HepG2 (cell line): ENCODE data around the gene CYP4F2. TPM values are rescaled to one million over a fixed set of nuclear protein-coding genes. Genes with fewer than 3 reads are reported as not detected.

Experiments
- CBFB ChIP-seq: sonication (generic); formaldehyde crosslinking; IDR thresholded peaks from 2 replicates; pipeline ENCODE4 v1.4.0; 2020; ENCODE audit warnings: missing genetic modification reagents
- HNF4G ChIP-seq, 2 experiments: sonication (generic) in 1 of 2; formaldehyde crosslinking in 1 of 2; IDR thresholded peaks; 2 replicates each; pipeline versions ENCODE4 v1.4.0 to v1.6.1; 2011 to 2020; ENCODE audit warnings: borderline replicate concordance in 2 of 2, low read depth in 2 of 2, mild to moderate bottlenecking in 2 of 2, low read length in 1 of 2, missing genetic modification reagents in 1 of 2, moderate library complexity in 1 of 2
- IRF2 ChIP-seq: IDR thresholded peaks from 2 replicates; pipeline ENCODE4 v1.6.1; 2018; ENCODE audit warnings: missing genetic modification reagents, missing compliant biosample characterization
- KDM4B ChIP-seq: sonication (generic); formaldehyde crosslinking; IDR thresholded peaks from 2 replicates; pipeline ENCODE4 v1.4.0; 2020; ENCODE audit warnings: missing genetic modification reagents
- KLF13 ChIP-seq: sonication (generic); formaldehyde crosslinking; IDR thresholded peaks from 2 replicates; pipeline ENCODE4 v1.4.0; 2020; ENCODE audit warnings: mild to moderate bottlenecking, missing genetic modification reagents
- SAP130 ChIP-seq: IDR thresholded peaks from 2 replicates; pipeline ENCODE4 v1.6.1; 2016; ENCODE audit warnings: low read depth
- SMC3 ChIP-seq: IDR thresholded peaks from 2 replicates; pipeline ENCODE4 v1.6.1; 2011; ENCODE audit warnings: low read length, improper control_type of control experiment
- ZBTB7B ChIP-seq: sonication (generic); formaldehyde crosslinking; IDR thresholded peaks from 2 replicates; pipeline ENCODE4 v1.4.0; 2020; ENCODE audit warnings: missing genetic modification reagents
- ZIK1 ChIP-seq: sonication (generic); formaldehyde crosslinking; IDR thresholded peaks from 2 replicates; pipeline ENCODE4 v1.5.0; 2020; ENCODE audit warnings: mild to moderate bottlenecking, low read depth, missing genetic modification reagents, borderline replicate concordance
- ZNF383 ChIP-seq: sonication (generic); formaldehyde crosslinking; IDR thresholded peaks from 2 replicates; pipeline ENCODE4 v1.4.0; 2020; ENCODE audit warnings: missing genetic modification reagents, mild to moderate bottlenecking, borderline replicate concordance
- ZNF780A ChIP-seq: sonication (generic); formaldehyde crosslinking; IDR thresholded peaks from 2 replicates; pipeline ENCODE4 v1.8.0; 2022; ENCODE audit warnings: mild to moderate bottlenecking, missing genetic modification reagents, moderate library complexity
- ZSCAN30 ChIP-seq: sonication (generic); formaldehyde crosslinking; IDR thresholded peaks from 2 replicates; pipeline ENCODE4 v1.5.0; 2020; ENCODE audit warnings: mild to moderate bottlenecking, missing genetic modification reagents
- polyA plus RNA-seq, 8 experiments: library from polyadenylated mRNA; depleted of rRNA in 3 of 8; stranded (reverse) in 7 of 8; unstranded in 1 of 8; fragments of >200 nt; fragmentation: Illumina TruSeq in 4 of 8; extraction: Trizol in 4 of 8; gene quantifications; 2 replicates each; pipeline versions ENCODE4 v1.2.1 to v1.2.3, GENCODE V29; 2011 to 2016; ENCODE audit warnings: low read depth in 4 of 8, missing spikeins in 1 of 8, mixed read lengths in 1 of 8; ENCODE audit not compliant: insufficient read depth in 1 of 8
- total RNA-seq, 5 experiments: library from RNA; depleted of rRNA; stranded (reverse); fragments of >200 nt; fragmentation: Illumina TruSeq; extraction: Trizol; gene quantifications; 2 replicates each; pipeline ENCODE4 v1.2.3, GENCODE V29; 2016; ENCODE audit warnings: low read depth in 1 of 5
- TF ChIP-seq, protein P1 (sequence below): sonication (generic); formaldehyde crosslinking; IDR thresholded peaks from 2 replicates; pipeline ENCODE4 v1.8.0; 2023; ENCODE audit warnings: mild to moderate bottlenecking, missing genetic modification reagents
- TF ChIP-seq, protein P2 (sequence below): sonication (generic); formaldehyde crosslinking; IDR thresholded peaks from 2 replicates; pipeline ENCODE4 v1.5.0; 2020; ENCODE audit warnings: mild to moderate bottlenecking, missing genetic modification reagents
- TF ChIP-seq, protein P3 (sequence below): sonication (generic); formaldehyde crosslinking; IDR thresholded peaks from 2 replicates; pipeline ENCODE4 v1.8.0; 2022; ENCODE audit warnings: mild to moderate bottlenecking, missing genetic modification reagents, moderate library complexity
- TF ChIP-seq, protein P4 (sequence below): sonication (generic); formaldehyde crosslinking; IDR thresholded peaks from 2 replicates; pipeline ENCODE4 v1.9.0; 2021; ENCODE audit warnings: missing genetic modification reagents, borderline replicate concordance
- TF ChIP-seq, protein P5 (sequence below): sonication (generic); formaldehyde crosslinking; IDR thresholded peaks from 2 replicates; pipeline ENCODE4 v1.8.0; 2022; ENCODE audit warnings: mild to moderate bottlenecking, missing genetic modification reagents, moderate library complexity
- TF ChIP-seq, protein P6 (sequence below): sonication (generic); formaldehyde crosslinking; IDR thresholded peaks from 2 replicates; pipeline ENCODE4 v1.4.0; 2020; ENCODE audit warnings: missing genetic modification reagents, mild to moderate bottlenecking, borderline replicate concordance

CYP4F2 gene
- total and polyA plus RNA-seq, 2 of the 13 experiments (the other 11 are each of a cell fraction or from before 2014, with no cell fraction given), result 3.7 to 3.9 TPM

DNA sequence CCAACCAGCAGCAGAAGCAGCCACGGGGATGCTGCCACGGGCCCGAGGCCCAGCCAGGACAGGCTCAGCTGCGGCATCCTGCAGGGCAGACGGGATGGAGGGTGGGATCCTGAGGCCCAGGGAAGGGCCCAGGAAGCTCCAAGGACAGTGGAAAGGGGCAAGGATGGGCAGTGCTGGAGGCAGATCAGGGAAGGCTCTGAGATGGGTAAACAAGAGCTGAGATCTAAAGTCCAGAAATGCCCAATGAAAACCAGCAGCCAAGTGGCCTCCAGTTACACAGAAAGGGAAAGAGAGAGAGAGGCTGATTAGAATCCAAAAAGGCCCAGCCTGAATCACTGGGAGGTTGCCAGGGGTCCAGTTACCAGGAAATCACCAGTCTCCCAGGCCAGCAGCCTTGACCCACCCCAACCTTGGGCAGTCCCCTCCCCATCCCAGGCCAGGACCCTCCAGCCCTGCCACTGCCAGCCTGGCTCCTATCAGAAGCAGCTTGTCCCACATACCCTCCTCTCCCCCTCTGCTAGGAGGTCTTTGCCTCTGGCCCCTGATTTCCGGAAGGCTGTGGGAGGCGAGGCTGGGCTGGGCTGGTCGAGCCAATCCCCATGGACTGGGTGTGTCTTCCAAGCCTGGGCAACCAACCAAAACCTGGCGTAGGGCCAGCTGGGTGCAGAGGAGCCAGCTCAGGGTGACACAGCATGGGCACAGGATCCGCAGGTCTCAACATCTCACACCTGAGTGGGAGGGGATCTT lies 36.6 kb upstream of the CYP4F2 start, which contains the start of gene CYP4F11 (continued):
- TF ChIP-seq IRF2 (CRISPR knock-in tag) (no peak), CBFB (peak; percentile 6; the same call in 1 of the 2 replicates), SMC3 (no peak), KLF13 (CRISPR knock-in tag) (no peak), ZBTB7B (CRISPR knock-in tag) (peak; percentile 82; the same call in 1 of the 2 replicates), KDM4B (CRISPR knock-in tag) (no peak), ZNF780A (no peak), ZSCAN30 (no peak), SAP130 (peak; percentile 62), ZIK1 (CRISPR knock-in tag) (no peak), ZNF383 (no peak), HNF4G (IDR thresholded peaks at IDR 0.05; ENCODE audit: borderline replicate concordance, low read depth, low read length) (peak; percentile 31; the same call in 1 of the 2 replicates), HNF4G (CRISPR knock-in tag; IDR thresholded peaks at IDR 0.05; ENCODE audit: borderline replicate concordance, low read depth) (no peak)
- TF ChIP-seq, protein P1, sequence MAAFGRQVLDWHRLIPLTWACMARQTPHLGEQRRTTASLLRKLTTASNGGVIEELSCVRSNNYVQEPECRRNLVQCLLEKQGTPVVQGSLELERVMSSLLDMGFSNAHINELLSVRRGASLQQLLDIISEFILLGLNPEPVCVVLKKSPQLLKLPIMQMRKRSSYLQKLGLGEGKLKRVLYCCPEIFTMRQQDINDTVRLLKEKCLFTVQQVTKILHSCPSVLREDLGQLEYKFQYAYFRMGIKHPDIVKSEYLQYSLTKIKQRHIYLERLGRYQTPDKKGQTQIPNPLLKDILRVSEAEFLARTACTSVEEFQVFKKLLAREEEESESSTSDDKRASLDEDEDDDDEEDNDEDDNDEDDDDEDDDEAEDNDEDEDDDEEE, result no peak
- TF ChIP-seq, protein P2, sequence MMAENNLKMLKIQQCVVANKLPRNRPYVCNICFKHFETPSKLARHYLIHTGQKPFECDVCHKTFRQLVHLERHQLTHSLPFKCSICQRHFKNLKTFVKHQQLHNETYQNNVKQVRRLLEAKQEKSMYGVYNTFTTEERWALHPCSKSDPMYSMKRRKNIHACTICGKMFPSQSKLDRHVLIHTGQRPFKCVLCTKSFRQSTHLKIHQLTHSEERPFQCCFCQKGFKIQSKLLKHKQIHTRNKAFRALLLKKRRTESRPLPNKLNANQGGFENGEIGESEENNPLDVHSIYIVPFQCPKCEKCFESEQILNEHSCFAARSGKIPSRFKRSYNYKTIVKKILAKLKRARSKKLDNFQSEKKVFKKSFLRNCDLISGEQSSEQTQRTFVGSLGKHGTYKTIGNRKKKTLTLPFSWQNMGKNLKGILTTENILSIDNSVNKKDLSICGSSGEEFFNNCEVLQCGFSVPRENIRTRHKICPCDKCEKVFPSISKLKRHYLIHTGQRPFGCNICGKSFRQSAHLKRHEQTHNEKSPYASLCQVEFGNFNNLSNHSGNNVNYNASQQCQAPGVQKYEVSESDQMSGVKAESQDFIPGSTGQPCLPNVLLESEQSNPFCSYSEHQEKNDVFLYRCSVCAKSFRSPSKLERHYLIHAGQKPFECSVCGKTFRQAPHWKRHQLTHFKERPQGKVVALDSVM, result peak; percentile 91
- TF ChIP-seq, protein P3, sequence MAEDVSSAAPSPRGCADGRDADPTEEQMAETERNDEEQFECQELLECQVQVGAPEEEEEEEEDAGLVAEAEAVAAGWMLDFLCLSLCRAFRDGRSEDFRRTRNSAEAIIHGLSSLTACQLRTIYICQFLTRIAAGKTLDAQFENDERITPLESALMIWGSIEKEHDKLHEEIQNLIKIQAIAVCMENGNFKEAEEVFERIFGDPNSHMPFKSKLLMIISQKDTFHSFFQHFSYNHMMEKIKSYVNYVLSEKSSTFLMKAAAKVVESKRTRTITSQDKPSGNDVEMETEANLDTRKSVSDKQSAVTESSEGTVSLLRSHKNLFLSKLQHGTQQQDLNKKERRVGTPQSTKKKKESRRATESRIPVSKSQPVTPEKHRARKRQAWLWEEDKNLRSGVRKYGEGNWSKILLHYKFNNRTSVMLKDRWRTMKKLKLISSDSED (CRISPR knock-in tag), result no peak
- TF ChIP-seq, protein P4, sequence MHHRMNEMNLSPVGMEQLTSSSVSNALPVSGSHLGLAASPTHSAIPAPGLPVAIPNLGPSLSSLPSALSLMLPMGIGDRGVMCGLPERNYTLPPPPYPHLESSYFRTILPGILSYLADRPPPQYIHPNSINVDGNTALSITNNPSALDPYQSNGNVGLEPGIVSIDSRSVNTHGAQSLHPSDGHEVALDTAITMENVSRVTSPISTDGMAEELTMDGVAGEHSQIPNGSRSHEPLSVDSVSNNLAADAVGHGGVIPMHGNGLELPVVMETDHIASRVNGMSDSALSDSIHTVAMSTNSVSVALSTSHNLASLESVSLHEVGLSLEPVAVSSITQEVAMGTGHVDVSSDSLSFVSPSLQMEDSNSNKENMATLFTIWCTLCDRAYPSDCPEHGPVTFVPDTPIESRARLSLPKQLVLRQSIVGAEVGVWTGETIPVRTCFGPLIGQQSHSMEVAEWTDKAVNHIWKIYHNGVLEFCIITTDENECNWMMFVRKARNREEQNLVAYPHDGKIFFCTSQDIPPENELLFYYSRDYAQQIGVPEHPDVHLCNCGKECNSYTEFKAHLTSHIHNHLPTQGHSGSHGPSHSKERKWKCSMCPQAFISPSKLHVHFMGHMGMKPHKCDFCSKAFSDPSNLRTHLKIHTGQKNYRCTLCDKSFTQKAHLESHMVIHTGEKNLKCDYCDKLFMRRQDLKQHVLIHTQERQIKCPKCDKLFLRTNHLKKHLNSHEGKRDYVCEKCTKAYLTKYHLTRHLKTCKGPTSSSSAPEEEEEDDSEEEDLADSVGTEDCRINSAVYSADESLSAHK (CRISPR knock-in tag), result no peak
- TF ChIP-seq, protein P5, sequence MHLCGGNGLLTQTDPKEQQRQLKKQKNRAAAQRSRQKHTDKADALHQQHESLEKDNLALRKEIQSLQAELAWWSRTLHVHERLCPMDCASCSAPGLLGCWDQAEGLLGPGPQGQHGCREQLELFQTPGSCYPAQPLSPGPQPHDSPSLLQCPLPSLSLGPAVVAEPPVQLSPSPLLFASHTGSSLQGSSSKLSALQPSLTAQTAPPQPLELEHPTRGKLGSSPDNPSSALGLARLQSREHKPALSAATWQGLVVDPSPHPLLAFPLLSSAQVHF, result no peak
- TF ChIP-seq, protein P6, sequence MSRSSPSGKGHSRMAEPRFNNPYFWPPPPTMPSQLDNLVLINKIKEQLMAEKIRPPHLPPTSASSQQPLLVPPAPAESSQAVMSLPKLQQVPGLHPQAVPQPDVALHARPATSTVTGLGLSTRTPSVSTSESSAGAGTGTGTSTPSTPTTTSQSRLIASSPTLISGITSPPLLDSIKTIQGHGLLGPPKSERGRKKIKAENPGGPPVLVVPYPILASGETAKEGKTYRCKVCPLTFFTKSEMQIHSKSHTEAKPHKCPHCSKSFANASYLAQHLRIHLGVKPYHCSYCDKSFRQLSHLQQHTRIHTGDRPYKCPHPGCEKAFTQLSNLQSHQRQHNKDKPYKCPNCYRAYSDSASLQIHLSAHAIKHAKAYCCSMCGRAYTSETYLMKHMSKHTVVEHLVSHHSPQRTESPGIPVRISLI (CRISPR knock-in tag), result no peak
